Ovary (tissue), 9 donors: ENCODE measurements around the gene SPATA18. TPM values are rescaled to one million over a fixed set of nuclear protein-coding genes. Genes with fewer than 3 reads are reported as not detected.

Experiments used
- DNase-seq, 5 donors: peaks; one replicate each; pipeline ENCODE4 v3.0.0-alpha.2; 2019 to 2020
- H3K27ac ChIP-seq, 2 donors: fragments of 200-600 bp; one replicate each; pipeline versions ENCODE4 v1.5.1 to v1.8.0; 2019 to 2022
- H3K27me3 ChIP-seq: fragments of 200-600 bp; one replicate; pipeline ENCODE4 v1.8.0; 2022
- H3K36me3 ChIP-seq: fragments of 200-600 bp; sonication (generic); one replicate; pipeline ENCODE4 v1.5.1; 2019
- H3K4me1 ChIP-seq: one replicate; pipeline ENCODE4 v1.8.1; 2013; ENCODE audit warnings: mild to moderate bottlenecking, moderate library complexity; ENCODE audit not compliant: insufficient read depth
- H3K4me3 ChIP-seq: fragments of 200-600 bp; sonication (generic); one replicate; pipeline ENCODE4 v1.5.1; 2017
- H3K9me3 ChIP-seq, 2 donors: fragments of 200-600 bp in 1 of 2; sonication (generic) in 1 of 2; one replicate each; pipeline versions ENCODE4 v1.5.1 to v1.8.1; 2013 to 2019; ENCODE audit warnings: mild to moderate bottlenecking in 1 of 2, moderate library complexity in 1 of 2
- CTCF ChIP-seq, 3 donors: fragments of 450-650 bp in 2 of 3; fragments of 200-600 bp in 1 of 3; IDR thresholded peaks; one replicate each; pipeline versions ENCODE4 v1.5.1 to v1.8.0; 2016 to 2022; ENCODE audit warnings: antibody characterized with exemption in 3 of 3, mild to moderate bottlenecking in 1 of 3
- EP300 ChIP-seq: sonication (generic); formaldehyde crosslinking; IDR thresholded peaks from one replicate; pipeline ENCODE4 v1.6.1; 2017; ENCODE audit warnings: antibody characterized with exemption
- POLR2A ChIP-seq: fragments of 450-650 bp; IDR thresholded peaks from one replicate; pipeline ENCODE4 v1.6.1; 2017; ENCODE audit warnings: antibody characterized with exemption, mild to moderate bottlenecking, moderate library complexity
- WGBS, 3 donors: extraction: QIAGEN DNeasy Blood & Tissue Kit in 1 of 3; methylation state at CpG; one replicate each; pipeline versions ENCODE4 v1.1.5 to v1.1.7; 2013 to 2017; 5-methylcytosine and 5-hydroxymethylcytosine counted together
- intact Hi-C, 4 donors: fragments of 100-400 bp; cut with DNase I; formaldehyde crosslinking; loops; one replicate each; pipeline versions ENCODE4 v1.11.0 to v1.15.1; 2022 to 2023
- polyA plus RNA-seq, 2 donors: library from polyadenylated mRNA; stranded (reverse); fragments of 200-250 nt in 1 of 2; fragments of 350-450 nt in 1 of 2; fragmentation: Illumina TruSeq in 1 of 2; extraction: RNeasy Lipid Tissue Mini Kit (QIAGEN cat#74804) in 1 of 2; gene quantifications; one replicate each; pipeline ENCODE4 v1.2.3, GENCODE V29; 2013 to 2014
- total RNA-seq, 7 donors: library from RNA; depleted of rRNA in 2 of 7; stranded (reverse); fragments of >200 nt in 2 of 7; fragmentation: NEBNext Ultra II Directional in 3 of 7; extraction: Animal tissue kit (Norgen Biotek cat#: 25700) in 3 of 7; gene quantifications; one replicate each; pipeline versions ENCODE4 v1.1.0 to v1.2.4, GENCODE V29; 2016 to 2023
- donor health status: DM: no; HTN: no; CAD: no; lungs with moderate emphysema.
- donor health status: DM: no; HTN: no; CAD: no.
- donor health status: Bipolar disorder and iron deficiency.
- donor health status: DM: yes; HTN: yes; CAD: no.
- donor health status: DM: no; HTN: no; CAD: no.
- donor health status: DM: yes; HTN: yes; CAD: no.

The SPATA18 gene
- total and polyA plus RNA-seq, 9 donors, result 0.77 to 40.6 (median 4.8) TPM

DNA sequence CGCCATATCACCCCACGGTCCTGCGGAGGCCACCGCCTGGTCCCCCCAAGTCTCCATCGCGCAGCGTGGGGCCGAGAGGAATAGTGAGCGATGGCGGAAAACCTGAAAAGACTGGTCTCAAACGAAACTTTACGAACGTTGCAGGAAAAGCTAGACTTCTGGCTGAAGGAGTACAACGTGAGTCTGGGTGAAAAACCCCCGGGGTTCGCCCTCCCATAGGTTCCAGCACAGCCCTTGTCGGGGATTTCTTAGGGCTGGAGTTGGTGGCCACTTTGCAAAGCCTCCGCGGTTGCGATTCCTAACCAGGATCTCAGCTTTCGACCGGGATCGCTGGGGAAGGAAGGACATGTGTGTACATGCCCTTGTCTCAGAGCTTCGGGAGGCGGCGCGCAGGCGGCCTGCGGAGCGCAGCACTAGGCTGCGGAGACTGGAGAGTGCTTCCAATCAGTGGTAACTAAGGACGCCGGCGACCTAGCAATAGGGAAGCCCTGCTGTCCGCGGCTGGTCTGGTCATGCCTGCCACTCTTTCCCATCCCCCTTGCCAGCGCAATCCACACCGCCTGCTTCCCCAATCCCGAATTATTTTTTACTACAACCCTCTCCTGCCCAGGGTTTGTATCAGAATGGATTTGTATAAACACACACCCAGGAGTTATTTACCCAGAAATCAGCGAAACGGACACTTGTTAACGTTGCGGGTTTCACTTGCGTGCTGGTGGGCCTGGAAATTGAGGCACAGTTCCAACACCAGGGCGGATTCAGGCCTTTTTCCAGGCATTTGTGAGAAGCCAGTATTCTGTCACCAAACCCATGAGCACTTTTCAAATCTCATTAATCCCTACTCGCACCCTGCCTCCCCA, 741 bp downstream of the SPATA18 start:
- DNase-seq, result peak; percentile 28 to 52 (median 35)
- H3K4me3 ChIP-seq, result peak overlapping the region; percentile 47
- H3K9me3 ChIP-seq, result peaks cover 0 to 9% of the 10 kb centered on the region in 2 donors
- H3K36me3 ChIP-seq, result no peaks in the 10 kb centered on the region
- TF ChIP-seq EP300 (no peak), POLR2A (no peak)
- WGBS, 3 donors, result 13 to 15% (median 13%) methylated on average over 46 of the region's 46 CpGs
- H3K27me3 ChIP-seq, result no peaks in the 10 kb centered on the region
- H3K27ac ChIP-seq, result peak overlapping the region in 1 of 2 donors; percentile 29
- no peaks in the 10 kb centered on the region for H3K4me1 ChIP-seq
- intact Hi-C loops, result no loop called here

DNA sequence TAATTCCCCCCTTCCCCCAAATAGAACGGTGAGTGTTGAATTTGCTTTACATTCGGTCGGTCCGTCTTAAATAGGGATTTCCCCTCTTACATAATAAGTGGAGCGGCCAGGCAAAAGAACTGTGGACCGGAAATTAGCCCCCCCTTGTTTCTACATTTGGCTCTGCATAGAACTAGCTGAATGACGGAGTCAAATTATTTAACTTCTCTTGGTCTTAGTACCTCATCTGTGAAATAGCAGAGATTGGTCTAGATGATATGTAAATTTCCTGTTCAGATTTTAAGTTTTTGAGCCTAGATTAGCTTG, 1.3 kb downstream of the SPATA18 start:
- H3K9me3 ChIP-seq, result peaks cover 0 to 9% of the 10 kb centered on the region in 2 donors
- no peaks in the 10 kb centered on the region for H3K36me3 ChIP-seq
- DNase-seq, result no peak
- no peak for TF ChIP-seq CTCF (IDR thresholded peaks at IDR 0.05)
- TF ChIP-seq EP300, result no peak
- TF ChIP-seq POLR2A, result no peak
- 66 to 70% (median 68%) methylated on average over 7 of the region's 7 CpGs for WGBS, 3 donors
- H3K27me3 ChIP-seq, result no peaks in the 10 kb centered on the region
- peak overlapping the region; percentile 47 for H3K4me3 ChIP-seq
- H3K4me1 ChIP-seq, result no peaks in the 10 kb centered on the region
- intact Hi-C loops, result no loop called here
- H3K27ac ChIP-seq, result no peak overlapping the region

DNA sequence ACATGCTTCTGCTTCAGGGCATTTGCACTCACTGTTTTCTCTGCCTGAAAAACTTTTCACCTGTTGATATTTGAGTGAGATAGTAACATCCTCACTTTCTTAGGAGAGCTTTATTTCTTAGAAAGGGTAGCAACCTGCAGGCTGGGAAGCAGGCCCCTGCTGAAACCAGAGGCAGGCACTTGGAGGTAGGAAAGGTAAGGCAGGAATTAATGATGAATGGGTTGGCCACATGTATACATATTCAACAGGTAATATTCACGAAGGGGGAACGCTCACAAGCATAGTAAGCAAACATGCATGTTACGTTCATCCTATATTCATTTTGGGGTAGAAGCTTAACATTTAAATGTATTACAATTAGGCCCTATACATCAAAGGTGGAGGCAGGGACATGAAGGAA, 3.1 kb downstream of the SPATA18 start:
- no peak overlapping the region for H3K4me3 ChIP-seq
- no peak overlapping the region for H3K27ac ChIP-seq
- TF ChIP-seq EP300 (no peak), CTCF (IDR thresholded peaks at IDR 0.05) (no peak), POLR2A (no peak)
- no peaks in the 10 kb centered on the region for H3K27me3 ChIP-seq
- H3K4me1 ChIP-seq, result no peaks in the 10 kb centered on the region
- intact Hi-C loops, result no loop called here
- 92 to 97% (median 94%) methylated on average over 3 of the region's 3 CpGs for WGBS, 3 donors
- no peaks in the 10 kb centered on the region for H3K36me3 ChIP-seq
- peaks cover 0 to 9% of the 10 kb centered on the region in 2 donors for H3K9me3 ChIP-seq
- DNase-seq, result no peak

DNA sequence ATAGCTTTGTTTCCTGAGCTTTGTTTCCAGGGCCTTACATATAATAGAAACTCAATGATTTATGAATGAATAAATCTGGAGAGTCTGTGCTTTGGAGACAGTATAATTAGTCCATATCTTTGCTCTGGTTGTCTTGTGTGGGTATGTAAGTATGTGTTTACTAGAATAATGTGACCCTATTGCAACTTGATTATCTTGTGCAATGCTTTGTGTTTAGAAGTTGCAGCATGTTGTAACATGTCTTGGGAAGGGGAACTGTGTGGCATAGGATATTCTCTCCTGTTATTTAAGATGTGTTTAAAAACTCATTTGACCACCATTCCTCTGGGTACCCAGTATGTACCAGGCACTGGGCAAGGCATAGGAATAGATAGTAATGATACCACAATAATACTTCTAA, 6.1 kb downstream of the SPATA18 start:
- peaks cover 0 to under 1% of the 10 kb centered on the region in 2 donors for H3K9me3 ChIP-seq
- TF ChIP-seq CTCF (IDR thresholded peaks at IDR 0.05) (no peak), EP300 (no peak), POLR2A (no peak)
- H3K27ac ChIP-seq, result no peak overlapping the region
- no peaks in the 10 kb centered on the region for H3K4me1 ChIP-seq
- no peaks in the 10 kb centered on the region for H3K27me3 ChIP-seq
- intact Hi-C loops, result no loop called here
- H3K36me3 ChIP-seq, result no peaks in the 10 kb centered on the region
- no peak for DNase-seq
- H3K4me3 ChIP-seq, result no peak overlapping the region

DNA sequence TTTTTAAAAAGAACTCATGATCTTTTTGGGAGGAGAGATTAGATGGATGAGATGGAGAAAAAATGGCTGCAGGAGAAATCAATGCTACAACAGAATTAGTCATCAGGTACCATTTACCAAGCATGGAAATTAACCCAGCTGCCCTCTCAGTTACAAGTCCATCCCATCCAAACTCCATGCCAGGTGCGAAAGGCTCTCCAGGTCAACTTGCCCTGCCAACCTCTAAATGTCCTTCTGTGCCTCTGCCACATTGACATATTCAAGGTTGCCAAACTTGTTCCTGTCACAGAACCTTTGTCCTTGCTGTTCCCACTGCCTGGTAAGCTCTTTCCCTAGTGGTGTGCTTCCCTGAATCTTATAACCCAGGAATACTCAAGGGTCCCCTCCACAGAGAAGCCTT, 7.2 kb downstream of the SPATA18 start:
- no peak overlapping the region for H3K27ac ChIP-seq
- no peaks in the 10 kb centered on the region for H3K27me3 ChIP-seq
- TF ChIP-seq CTCF (IDR thresholded peaks at IDR 0.05), result no peak
- TF ChIP-seq EP300, result no peak
- TF ChIP-seq POLR2A, result no peak
- intact Hi-C loops, result no loop called here
- no peaks in the 10 kb centered on the region for H3K4me1 ChIP-seq
- DNase-seq, result no peak
- H3K4me3 ChIP-seq, result no peak overlapping the region
- WGBS, 3 donors, result 85 to 100% (median 93%) methylated on average over 1 of the region's 1 CpG
- H3K36me3 ChIP-seq, result no peaks in the 10 kb centered on the region
- H3K9me3 ChIP-seq, result no peaks in the 10 kb centered on the region
